ENCODE data around the gene PPIH. TPM values are rescaled to one million over a fixed set of nuclear protein-coding genes. Genes with fewer than 3 reads are reported as not detected.
A peak's percentile ranks its signal among the peaks of the same experiment; 100 is the strongest.
"Not testable (repeated sequence)": the region's sequence is repeated elsewhere in the genome, so short reads cannot be mapped to it uniquely, and the experiment has no call there.

PPIH gene
- total RNA-seq = 100 to 1,000 TPM in 1 of 2 donors, 10 to 100 TPM in 1; 58.3 to 101 TPM

DNA sequence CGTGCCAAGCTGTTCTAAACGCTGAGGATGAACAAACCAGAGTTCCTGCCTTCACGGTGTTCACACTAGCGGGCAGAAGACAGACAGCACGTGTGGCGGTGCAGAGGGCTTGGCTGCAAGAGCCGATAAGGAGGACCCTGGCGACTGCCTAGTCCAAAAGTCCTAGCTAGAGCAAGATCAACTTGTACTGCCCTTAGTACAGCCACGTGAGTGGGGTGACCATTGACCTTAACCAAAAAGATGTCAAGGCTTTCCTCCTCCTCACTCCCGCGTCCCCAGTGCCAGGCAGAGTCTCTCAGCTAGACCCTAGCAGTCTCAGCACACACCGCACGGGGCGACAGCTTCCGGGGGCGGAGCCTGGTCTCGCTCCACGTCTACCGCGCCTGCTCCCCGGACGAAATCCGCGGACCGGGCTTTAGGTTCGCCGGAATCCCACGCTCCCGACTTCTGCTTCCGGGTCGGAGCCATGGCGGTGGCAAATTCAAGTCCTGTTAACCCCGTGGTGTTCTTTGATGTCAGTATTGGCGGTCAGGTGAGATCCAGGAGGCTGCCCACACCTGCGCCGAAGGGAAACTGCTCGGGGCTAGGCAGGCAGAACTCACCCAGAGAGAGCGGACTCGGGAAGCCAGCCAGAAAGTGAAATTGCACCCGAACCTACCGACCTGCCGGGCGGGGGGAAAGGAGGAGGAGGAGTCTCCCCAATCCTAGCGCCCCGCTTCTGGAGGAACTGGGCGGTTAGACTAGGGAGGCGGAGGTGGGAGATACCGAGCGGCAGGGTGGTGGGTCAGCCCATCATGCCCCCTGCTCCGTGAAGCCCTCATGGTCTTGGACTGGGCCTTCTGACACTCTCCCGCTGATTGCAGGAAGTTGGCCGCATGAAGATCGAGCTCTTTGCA, at the start of gene PPIH:
Gene PPIH (plus strand): TSS at position 443 of the 896 bp plus-strand sequence. CDS start 24 bp downstream, at position 467.
- H3K4me1 Mint-ChIP-seq = peaks cover 31% of the 10 kb centered on the region
- H3K36me3 Mint-ChIP-seq (ENCODE audit: low read depth) = peaks cover 41% of the 10 kb centered on the region
- peak within 1 kb of the TSS; percentile 80 for H3K27ac Mint-ChIP-seq
- H3K4me3 Mint-ChIP-seq = peak within 1 kb of the TSS; percentile 93
- H3K27me3 Mint-ChIP-seq = no peaks in the 10 kb centered on the region
- peak; percentile 98 for ATAC-seq (replicated peaks)
- no peaks in the 10 kb centered on the region for H3K9me3 Mint-ChIP-seq

DNA sequence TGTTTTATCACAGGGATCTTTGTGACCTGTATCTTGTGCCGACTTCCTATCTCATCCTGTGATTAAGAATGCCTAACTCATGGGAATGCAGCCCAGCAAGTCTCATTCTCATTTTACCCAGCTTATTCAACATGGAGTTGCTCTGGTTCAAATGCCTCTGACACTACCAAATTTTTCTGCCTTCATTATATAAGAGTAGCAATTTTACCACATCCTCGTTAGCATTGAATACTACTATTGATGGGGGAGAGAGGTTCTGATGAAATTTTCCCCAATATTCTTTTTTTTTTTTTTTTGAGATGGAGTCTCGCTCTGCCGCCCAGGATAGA, 44.5 kb upstream of the PPIH start:
- Mint-ChIP-seq H3K36me3 (ENCODE audit: low read depth) (no peaks in the 10 kb centered on the region), H3K27me3 (no peaks in the 10 kb centered on the region), H3K27ac (no peak overlapping the region), H3K4me1 (no peaks in the 10 kb centered on the region), H3K4me3 (no peak overlapping the region), H3K9me3 (no peaks in the 10 kb centered on the region)
- ATAC-seq (replicated peaks) = no peak

DNA sequence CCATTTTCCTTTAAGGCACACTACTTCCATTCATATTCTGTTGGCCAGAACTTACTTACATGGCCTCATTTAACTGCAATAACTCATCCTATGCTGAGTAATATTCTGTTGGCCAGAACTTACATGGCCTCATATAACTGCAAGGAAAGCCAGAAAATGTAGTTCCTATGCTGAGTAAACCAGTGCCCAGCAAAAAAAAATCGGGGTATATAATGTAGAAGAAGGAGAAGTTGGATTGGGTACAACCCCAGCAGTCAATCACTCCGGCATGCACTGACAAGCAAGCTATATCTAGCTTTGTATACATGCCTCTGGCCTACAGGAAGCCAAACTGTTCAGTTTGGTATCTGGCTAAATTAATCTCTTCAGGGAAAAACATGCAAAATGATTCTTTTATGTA, 39.4 kb upstream of the PPIH start:
- Mint-ChIP-seq H3K27ac (no peak overlapping the region), H3K36me3 (ENCODE audit: low read depth) (no peaks in the 10 kb centered on the region), H3K9me3 (no peaks in the 10 kb centered on the region), H3K4me1 (no peaks in the 10 kb centered on the region), H3K27me3 (no peaks in the 10 kb centered on the region), H3K4me3 (no peak overlapping the region)
- ATAC-seq (replicated peaks) = no peak

DNA sequence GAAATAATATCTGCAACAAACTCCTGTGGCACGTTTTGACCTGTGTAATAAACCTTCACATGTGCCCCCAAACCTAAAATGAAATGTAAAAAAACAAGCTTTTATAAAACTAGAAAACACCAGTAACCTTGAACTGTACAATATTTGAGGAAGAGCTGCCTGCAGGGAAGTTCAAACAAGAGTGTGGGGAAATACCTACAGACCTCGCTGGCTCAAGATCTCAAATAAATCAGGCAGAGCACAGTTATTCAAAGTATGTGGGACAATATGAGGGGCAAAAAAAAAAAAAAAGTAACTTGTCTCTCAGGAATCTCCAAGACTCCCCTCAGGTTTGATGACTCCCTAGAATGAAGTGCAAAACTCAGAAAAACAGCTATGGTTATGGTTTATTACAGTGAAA, 37.9 kb upstream of the PPIH start:
- H3K27me3 Mint-ChIP-seq = no peaks in the 10 kb centered on the region
- H3K4me1 Mint-ChIP-seq = no peaks in the 10 kb centered on the region
- H3K27ac Mint-ChIP-seq = no peak overlapping the region
- no peak overlapping the region for H3K4me3 Mint-ChIP-seq
- H3K36me3 Mint-ChIP-seq (ENCODE audit: low read depth) = no peaks in the 10 kb centered on the region
- no peaks in the 10 kb centered on the region for H3K9me3 Mint-ChIP-seq
- ATAC-seq (replicated peaks) = no peak

DNA sequence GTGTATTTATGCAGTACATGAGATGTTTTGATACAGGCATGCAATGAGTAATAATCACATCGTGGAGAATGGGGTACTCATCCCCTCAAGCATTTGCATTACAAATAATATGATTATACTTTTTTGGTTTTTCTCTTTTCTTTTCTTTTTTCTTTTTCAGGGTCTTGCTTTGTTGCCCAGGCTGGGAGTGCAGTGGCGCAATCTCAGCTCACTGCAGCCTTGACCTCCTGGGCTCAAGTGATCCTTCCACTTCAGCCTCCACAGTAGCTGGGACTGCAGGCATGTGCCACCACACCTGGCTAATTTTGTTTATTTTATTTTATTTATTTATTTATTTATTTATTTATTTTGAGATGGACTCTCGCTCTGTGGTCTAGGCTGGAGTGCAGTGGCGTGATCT, 37.0 kb upstream of the PPIH start:
- not testable (repeated sequence) for H3K36me3 Mint-ChIP-seq (ENCODE audit: low read depth); H3K27ac Mint-ChIP-seq; H3K27me3 Mint-ChIP-seq; H3K4me1 Mint-ChIP-seq; ATAC-seq (replicated peaks); H3K4me3 Mint-ChIP-seq; H3K9me3 Mint-ChIP-seq

DNA sequence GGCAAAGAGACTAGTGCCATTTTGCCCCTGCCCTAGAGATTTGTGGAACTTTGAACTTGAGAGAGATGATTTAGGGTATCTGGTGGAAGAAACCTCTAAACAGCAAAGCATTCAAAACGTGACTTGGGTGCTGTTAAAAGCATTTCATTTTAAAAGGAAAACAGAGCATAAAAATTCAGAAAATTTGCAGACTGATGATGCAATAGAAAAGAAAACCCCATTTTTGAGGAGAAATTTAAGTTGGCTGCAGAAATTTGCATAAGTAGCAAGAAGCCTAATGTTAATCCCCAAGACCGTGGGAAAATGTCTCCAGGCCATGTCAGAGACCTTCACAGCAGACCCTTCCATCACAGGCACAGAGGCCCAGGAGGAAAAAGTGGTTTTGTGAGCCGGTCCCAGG, 31.0 kb upstream of the PPIH start:
- H3K4me1 Mint-ChIP-seq; H3K4me3 Mint-ChIP-seq; H3K27me3 Mint-ChIP-seq; ATAC-seq (replicated peaks); H3K27ac Mint-ChIP-seq; H3K36me3 Mint-ChIP-seq (ENCODE audit: low read depth); H3K9me3 Mint-ChIP-seq: not testable (repeated sequence)

DNA sequence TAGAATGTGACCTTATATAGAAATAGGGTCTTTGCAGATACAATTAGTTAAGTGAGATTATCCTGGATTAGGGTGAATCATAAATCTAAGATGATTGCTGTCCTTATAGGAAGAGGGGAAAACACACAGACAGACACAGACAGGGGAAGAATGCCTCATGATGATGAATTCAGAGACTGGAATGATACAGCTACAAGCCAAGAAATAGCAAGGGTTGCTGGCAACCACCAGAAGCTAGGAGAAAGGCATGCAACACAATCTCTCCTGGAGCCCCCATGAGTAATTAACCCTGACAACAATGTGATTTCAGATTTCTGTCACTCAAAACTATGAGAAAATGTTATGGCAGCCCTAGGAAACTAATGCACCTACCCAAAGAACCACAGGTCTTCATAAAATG, 19.1 kb upstream of the PPIH start:
- no peaks in the 10 kb centered on the region for H3K4me1 Mint-ChIP-seq
- no peaks in the 10 kb centered on the region for H3K9me3 Mint-ChIP-seq
- no peak overlapping the region for H3K4me3 Mint-ChIP-seq
- H3K36me3 Mint-ChIP-seq (ENCODE audit: low read depth) = no peaks in the 10 kb centered on the region
- H3K27ac Mint-ChIP-seq = no peak overlapping the region
- ATAC-seq (replicated peaks) = no peak
- no peaks in the 10 kb centered on the region for H3K27me3 Mint-ChIP-seq

DNA sequence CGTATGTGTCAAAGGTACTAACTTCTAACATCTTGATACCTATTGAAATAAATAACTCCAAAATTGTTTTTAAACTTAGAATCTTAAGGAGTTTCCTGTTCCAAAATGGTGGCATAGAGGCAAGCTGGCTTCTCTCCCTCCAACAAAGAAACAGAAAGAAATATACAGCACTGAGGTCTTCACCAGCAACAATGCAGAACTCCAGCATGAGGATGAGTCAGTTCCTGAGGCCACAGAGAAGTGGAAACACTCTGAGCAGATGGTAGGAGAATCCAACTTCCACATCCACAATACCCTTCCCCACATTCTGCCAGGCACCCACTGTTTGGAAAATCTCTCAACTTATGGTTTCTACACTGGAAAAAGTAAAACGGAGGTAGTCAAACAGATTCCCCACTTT, 12.2 kb upstream of the PPIH start:
- no peaks in the 10 kb centered on the region for H3K36me3 Mint-ChIP-seq (ENCODE audit: low read depth)
- H3K27me3 Mint-ChIP-seq = no peaks in the 10 kb centered on the region
- ATAC-seq (replicated peaks) = no peak
- no peak overlapping the region for H3K4me3 Mint-ChIP-seq
- no peaks in the 10 kb centered on the region for H3K4me1 Mint-ChIP-seq
- H3K27ac Mint-ChIP-seq = no peak overlapping the region
- H3K9me3 Mint-ChIP-seq = no peaks in the 10 kb centered on the region

DNA sequence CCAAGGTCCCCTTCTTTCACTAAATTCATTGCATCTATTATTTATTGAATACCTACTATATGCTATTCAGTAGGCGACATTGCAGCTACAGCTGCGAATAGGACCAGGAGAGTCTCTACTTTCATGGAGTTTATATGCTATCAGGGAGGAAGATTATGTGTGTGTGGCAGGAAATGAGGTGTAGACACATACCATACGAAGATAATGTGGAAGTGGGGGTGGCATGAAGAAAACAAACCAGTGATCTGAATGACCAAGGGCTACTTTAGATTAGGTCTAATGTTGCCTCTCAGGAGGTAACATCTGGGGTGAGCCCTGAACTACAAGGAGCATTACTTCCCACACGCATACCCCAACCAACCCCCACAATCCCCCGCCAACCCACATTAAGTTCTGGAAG, 1.0 kb upstream of the PPIH start:
- Mint-ChIP-seq H3K36me3 (ENCODE audit: low read depth) (peaks cover 35% of the 10 kb centered on the region), H3K4me1 (peaks cover 31% of the 10 kb centered on the region), H3K27me3 (no peaks in the 10 kb centered on the region), H3K4me3 (peak overlapping the region; percentile 93), H3K9me3 (no peaks in the 10 kb centered on the region), H3K27ac (peak overlapping the region; percentile 80)
- ATAC-seq (replicated peaks) = no peak

DNA sequence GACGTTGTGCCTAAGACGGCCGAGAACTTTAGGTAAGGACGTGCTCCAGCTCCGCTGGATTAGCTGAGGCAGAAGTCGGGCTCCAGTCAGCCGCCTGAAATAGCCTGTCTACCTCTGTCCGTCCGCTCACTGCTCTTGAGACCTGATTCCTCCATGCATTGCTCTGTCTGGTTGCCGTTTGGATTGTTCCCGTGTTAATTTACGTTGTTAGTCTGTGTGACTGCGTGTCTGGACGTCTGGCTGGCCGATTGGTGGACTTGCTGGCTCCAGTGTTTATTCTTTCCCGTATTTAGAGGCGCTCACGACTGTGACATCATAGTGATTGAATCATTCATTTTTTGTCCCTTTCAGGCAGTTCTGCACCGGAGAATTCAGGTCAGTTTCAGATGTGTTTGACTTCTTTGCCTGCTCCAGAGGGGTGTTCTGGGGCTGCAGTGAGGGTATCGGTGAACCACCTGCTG, 684 bp downstream of the PPIH start:
- Mint-ChIP-seq H3K4me3 (peak overlapping the region; percentile 93), H3K4me1 (peaks cover 31% of the 10 kb centered on the region)
- ATAC-seq (replicated peaks) = no peak

DNA sequence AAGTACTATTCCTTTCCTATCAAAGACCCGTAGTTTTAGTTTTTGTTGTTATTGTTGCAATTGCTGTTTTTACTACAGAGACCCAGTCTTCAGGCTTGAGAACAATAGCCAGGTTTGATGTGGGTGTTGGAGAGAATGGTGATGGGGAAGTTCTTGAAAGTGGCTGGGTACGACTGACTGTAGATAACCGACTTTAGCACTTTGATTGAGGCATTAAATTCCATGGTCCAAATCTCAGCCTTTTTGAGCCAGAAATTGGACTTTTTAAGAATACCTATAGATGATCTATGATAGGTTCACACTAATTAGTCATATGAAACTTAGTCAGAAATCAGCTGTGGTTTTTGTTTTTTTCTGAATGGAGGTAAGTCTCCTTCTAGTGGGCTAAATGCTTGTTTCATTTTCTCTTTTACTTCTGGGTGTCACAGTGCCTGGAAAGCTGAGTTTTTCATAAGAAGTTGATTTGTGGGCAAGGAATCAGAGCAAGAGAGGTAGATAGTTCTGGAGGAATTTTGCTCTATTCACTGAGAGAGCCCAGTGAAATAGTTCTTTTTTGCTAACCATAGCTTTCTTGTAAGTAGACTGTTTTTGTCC, 2.8 kb downstream of the PPIH start:
- H3K27ac Mint-ChIP-seq = peak overlapping the region; percentile 89
- peak; percentile 62 for ATAC-seq (replicated peaks)

More for the DNA sequence above, 684 bp downstream of the PPIH start:
- Mint-ChIP-seq H3K9me3 (no peaks in the 10 kb centered on the region), H3K27me3 (no peaks in the 10 kb centered on the region), H3K36me3 (ENCODE audit: low read depth) (peaks cover 48% of the 10 kb centered on the region), H3K27ac (peak overlapping the region; percentile 80)

DNA sequence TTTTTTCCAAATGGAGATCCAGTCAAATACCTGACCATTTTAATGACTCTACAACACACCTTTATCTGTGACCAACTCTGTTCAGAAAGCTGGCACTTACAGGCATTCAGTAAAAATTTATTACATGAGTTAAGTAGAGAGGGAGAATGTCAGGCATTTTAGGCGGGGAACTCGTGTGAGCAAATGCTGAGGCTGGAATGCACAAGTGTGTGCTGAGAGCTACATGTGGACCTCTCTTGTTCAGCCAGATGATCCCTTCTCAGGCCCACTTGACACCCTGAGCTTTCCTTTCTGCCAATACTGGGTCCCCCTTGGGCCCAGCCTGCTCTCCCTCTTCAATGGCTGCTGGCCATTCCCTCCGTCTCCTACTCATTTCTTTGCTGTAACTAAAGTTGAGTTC, 11.7 kb downstream of the PPIH start:
- H3K4me3 Mint-ChIP-seq = no peak overlapping the region
- no peak for ATAC-seq (replicated peaks)
- no peaks in the 10 kb centered on the region for H3K27me3 Mint-ChIP-seq
- no peaks in the 10 kb centered on the region for H3K9me3 Mint-ChIP-seq
- no peaks in the 10 kb centered on the region for H3K4me1 Mint-ChIP-seq
- H3K36me3 Mint-ChIP-seq (ENCODE audit: low read depth) = peaks cover 95% of the 10 kb centered on the region
- no peak overlapping the region for H3K27ac Mint-ChIP-seq

More for the DNA sequence above, 2.8 kb downstream of the PPIH start:
- H3K36me3 Mint-ChIP-seq (ENCODE audit: low read depth) = peaks cover 69% of the 10 kb centered on the region
- H3K27me3 Mint-ChIP-seq = no peaks in the 10 kb centered on the region
- H3K4me1 Mint-ChIP-seq = peaks cover 31% of the 10 kb centered on the region
- no peaks in the 10 kb centered on the region for H3K9me3 Mint-ChIP-seq
- H3K4me3 Mint-ChIP-seq = peak overlapping the region; percentile 93

DNA sequence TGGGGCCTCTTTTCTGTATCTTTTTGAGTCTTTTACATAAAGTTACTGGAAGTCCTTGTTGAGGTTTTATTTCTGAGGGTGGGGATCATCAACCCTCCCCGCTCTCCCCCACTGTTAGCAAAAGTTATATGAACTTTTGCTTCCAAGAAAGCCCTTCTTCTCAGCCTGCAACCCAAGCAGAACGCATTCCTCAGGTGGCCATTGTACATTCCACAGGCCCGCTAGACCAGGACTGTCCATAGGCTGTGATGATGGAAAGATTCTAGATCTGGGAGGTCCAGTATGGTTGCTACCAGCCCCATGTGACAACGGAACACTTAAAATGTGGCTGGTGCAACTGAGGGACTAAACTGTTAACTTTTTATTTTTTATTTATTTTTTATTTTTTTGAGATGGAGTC, 12.2 kb downstream of the PPIH start:
- no peak for ATAC-seq (replicated peaks)
- Mint-ChIP-seq H3K27ac (no peak overlapping the region), H3K36me3 (ENCODE audit: low read depth) (peaks cover 95% of the 10 kb centered on the region), H3K4me3 (no peak overlapping the region), H3K4me1 (no peaks in the 10 kb centered on the region), H3K27me3 (no peaks in the 10 kb centered on the region), H3K9me3 (no peaks in the 10 kb centered on the region)

DNA sequence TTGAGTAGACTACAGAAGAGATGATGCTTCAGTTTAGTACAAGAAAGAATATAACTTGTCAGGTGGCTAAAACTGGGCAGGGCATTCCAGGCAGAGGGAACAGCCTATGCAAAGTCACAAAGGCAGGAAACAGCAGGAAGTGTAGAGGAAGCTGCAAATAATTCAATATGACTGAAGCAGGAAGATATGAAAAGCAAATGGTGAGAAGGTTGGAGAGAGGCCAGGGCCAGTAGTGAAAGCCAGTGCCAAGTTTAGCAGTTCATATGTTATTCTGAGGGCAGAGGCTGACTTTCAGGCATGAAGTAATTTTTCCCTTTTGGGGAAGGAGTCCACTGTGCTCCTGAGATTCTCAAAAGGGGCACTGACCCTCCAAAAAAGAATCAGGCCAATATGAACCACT, 16.0 kb downstream of the PPIH start:
- Mint-ChIP-seq H3K27me3 (no peaks in the 10 kb centered on the region), H3K27ac (peak overlapping the region; percentile 2), H3K4me1 (no peaks in the 10 kb centered on the region), H3K4me3 (no peak overlapping the region), H3K9me3 (no peaks in the 10 kb centered on the region), H3K36me3 (ENCODE audit: low read depth) (peaks cover 73% of the 10 kb centered on the region)
- ATAC-seq (replicated peaks) = no peak

DNA sequence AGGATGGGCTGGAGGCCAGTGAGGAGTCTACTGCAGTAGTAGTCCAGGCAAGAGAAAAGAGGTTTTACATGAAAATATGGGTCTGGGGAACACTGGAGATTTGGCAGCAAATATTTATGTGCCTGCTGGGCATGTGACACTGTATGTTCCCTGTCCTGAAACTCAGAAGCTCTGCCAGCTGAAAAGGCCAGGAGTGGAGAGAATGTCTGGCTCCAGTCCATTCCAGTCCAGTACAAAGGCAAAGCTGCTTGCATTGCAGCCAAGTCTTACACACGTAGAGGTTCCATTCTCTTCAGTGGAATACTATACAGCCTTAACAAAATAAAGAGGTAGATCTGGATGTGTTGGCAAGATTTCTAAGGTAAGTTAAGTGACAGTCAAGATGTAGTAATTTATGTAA, 16.5 kb downstream of the PPIH start:
- Mint-ChIP-seq H3K27me3 (no peaks in the 10 kb centered on the region), H3K27ac (no peak overlapping the region), H3K36me3 (ENCODE audit: low read depth) (peaks cover 69% of the 10 kb centered on the region), H3K4me3 (no peak overlapping the region), H3K9me3 (no peaks in the 10 kb centered on the region), H3K4me1 (no peaks in the 10 kb centered on the region)
- no peak for ATAC-seq (replicated peaks)
